MM.1S (cell line): Measurements from ENCODE around the gene GEMIN5.
"Not testable (repeated sequence)": the region's sequence is repeated elsewhere in the genome, so short reads cannot be mapped to it uniquely, and the experiment has no call there.

Experiments used
- DNase-seq: peaks from one replicate; pipeline ENCODE4 v3.0.0-alpha.2; 2015
- H2AFZ ChIP-seq: fragments of 300-600 bp; sonication (generic); 2 replicates; pipeline ENCODE4 v1.6.0; 2016; ENCODE audit warnings: antibody characterized with exemption, low read length
- H3F3A ChIP-seq: fragments of 300-600 bp; sonication (generic); 2 replicates; pipeline ENCODE4 v1.6.1; 2016; ENCODE audit warnings: mild to moderate bottlenecking, antibody characterized with exemption, low read length, moderate library complexity, mixed read lengths; ENCODE audit not compliant: insufficient read depth
- H3K27ac ChIP-seq: fragments of 300-600 bp; sonication (generic); 2 replicates; pipeline ENCODE4 v1.5.1; 2016; ENCODE audit warnings: mild to moderate bottlenecking, low read length
- H3K27me3 ChIP-seq: fragments of 300-600 bp; sonication (generic); replicated peaks from 2 replicates; pipeline ENCODE4 v1.6.0; 2016; ENCODE audit warnings: low read length; ENCODE audit not compliant: insufficient read depth
- H3K36me3 ChIP-seq: fragments of 300-600 bp; sonication (generic); replicated peaks from 2 replicates; pipeline ENCODE4 v1.6.1; 2016; ENCODE audit warnings: mild to moderate bottlenecking, low read length, mixed read lengths; ENCODE audit not compliant: insufficient read depth
- H3K4me1 ChIP-seq: fragments of 300-600 bp; sonication (generic); 2 replicates; pipeline ENCODE4 v1.6.1; 2016; ENCODE audit warnings: low read length, mixed read lengths
- H3K4me2 ChIP-seq: fragments of 300-600 bp; sonication (generic); 2 replicates; pipeline ENCODE4 v1.6.0; 2016; ENCODE audit warnings: low read depth, low read length
- H3K4me3 ChIP-seq: fragments of 300-600 bp; sonication (generic); 2 replicates; pipeline ENCODE4 v1.5.1; 2016; ENCODE audit warnings: low read length, mixed read lengths
- H3K79me2 ChIP-seq: fragments of 300-600 bp; sonication (generic); 2 replicates; pipeline ENCODE4 v1.6.1; 2016; ENCODE audit warnings: mixed run types, low read length, mixed read lengths
- H3K9ac ChIP-seq: fragments of 300-600 bp; sonication (generic); 2 replicates; pipeline ENCODE4 v1.6.1; 2016; ENCODE audit warnings: low read length, mixed read lengths
- H3K9me2 ChIP-seq: fragments of 300-600 bp; sonication (generic); replicated peaks from 2 replicates; pipeline ENCODE4 v1.6.1; 2016; ENCODE audit warnings: mild to moderate bottlenecking, low read length, mixed read lengths; ENCODE audit not compliant: insufficient read depth
- H3K9me3 ChIP-seq: fragments of 300-600 bp; sonication (generic); replicated peaks from 2 replicates; pipeline ENCODE4 v1.6.1; 2016; ENCODE audit warnings: mild to moderate bottlenecking, low read length, mixed read lengths; ENCODE audit not compliant: insufficient read depth
- H4K20me1 ChIP-seq: fragments of 300-600 bp; sonication (generic); 2 replicates; pipeline ENCODE4 v1.6.1; 2016; ENCODE audit warnings: mild to moderate bottlenecking, low read length, moderate library complexity, mixed read lengths; ENCODE audit not compliant: insufficient read depth
- CTCF ChIP-seq: fragments of 300-600 bp; sonication (generic); IDR thresholded peaks from 2 replicates; pipeline ENCODE4 v1.5.1; 2016; ENCODE audit warnings: antibody characterized with exemption, low read length, mixed read lengths
- EZH2 ChIP-seq: fragments of 300-600 bp; sonication (generic); optimal IDR thresholded peaks from 2 replicates; pipeline ENCODE3; 2017; ENCODE audit warnings: low read depth, mild to moderate bottlenecking, antibody characterized with exemption, low read length, mixed read lengths
- EZH2phosphoT487 ChIP-seq: fragments of 300-600 bp; sonication (generic); IDR thresholded peaks from 2 replicates; pipeline ENCODE4 v1.6.1; 2018; ENCODE audit warnings: antibody characterized with exemption, low read length

Gene GEMIN5

DNA sequence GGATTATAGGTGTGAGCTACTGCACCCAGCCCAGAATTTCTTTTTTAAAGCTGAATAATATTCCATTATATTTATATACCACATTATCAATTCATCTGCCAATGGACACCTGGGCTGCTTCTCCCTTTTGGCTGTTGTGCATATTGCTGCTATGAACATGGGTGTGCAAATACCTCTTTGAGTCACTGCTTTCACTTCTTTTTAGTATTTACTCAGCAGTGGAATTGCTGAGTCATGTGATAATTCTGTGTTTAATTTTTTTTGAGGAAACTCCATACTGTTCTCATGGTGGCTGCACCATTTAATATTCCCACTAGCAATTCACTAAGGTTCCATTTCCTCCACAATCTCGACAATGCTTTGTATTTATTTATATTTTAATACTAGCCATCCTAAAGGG lies 39.4 kb upstream of the GEMIN5 start:
- no peaks in the 10 kb centered on the region for H3K27me3 ChIP-seq
- H3K9me2 ChIP-seq = no peaks in the 10 kb centered on the region
- H3K9me3 ChIP-seq = no peaks in the 10 kb centered on the region
- H3K4me2 ChIP-seq = no peak overlapping the region
- TF ChIP-seq EZH2 = no peak
- TF ChIP-seq CTCF = no peak
- no peak for TF ChIP-seq EZH2phosphoT487
- no peaks in the 10 kb centered on the region for H3K4me1 ChIP-seq
- H2AFZ ChIP-seq = no peak overlapping the region
- no peaks in the 10 kb centered on the region for H3K79me2 ChIP-seq
- no peak overlapping the region for H3K27ac ChIP-seq
- no peak for DNase-seq
- H3K9ac ChIP-seq = no peak overlapping the region
- no peaks in the 10 kb centered on the region for H3K36me3 ChIP-seq
- no peaks in the 10 kb centered on the region for H4K20me1 ChIP-seq
- H3F3A ChIP-seq = no peaks in the 10 kb centered on the region
- H3K4me3 ChIP-seq = no peak overlapping the region

GRCh38 chr5:154976082-154976481 lies 38.1 kb upstream of the GEMIN5 start:
- not testable (repeated sequence) for H3K9me2 ChIP-seq, H3K79me2 ChIP-seq, H3K4me2 ChIP-seq, H3K27me3 ChIP-seq, H2AFZ ChIP-seq, DNase-seq, H3K36me3 ChIP-seq, H3K4me3 ChIP-seq, H3F3A ChIP-seq, H3K9me3 ChIP-seq, H3K9ac ChIP-seq, H3K4me1 ChIP-seq, H4K20me1 ChIP-seq, H3K27ac ChIP-seq

GRCh38 chr5:154972476-154973080 lies 34.6 kb upstream of the GEMIN5 start:
- no peak overlapping the region for H3K27ac ChIP-seq
- no peaks in the 10 kb centered on the region for H3K27me3 ChIP-seq
- no peaks in the 10 kb centered on the region for H4K20me1 ChIP-seq
- H3K79me2 ChIP-seq = no peaks in the 10 kb centered on the region
- H3K9ac ChIP-seq = no peak overlapping the region
- H3F3A ChIP-seq = no peaks in the 10 kb centered on the region
- no peaks in the 10 kb centered on the region; the same call in 1 of the 2 replicates for H3K36me3 ChIP-seq
- H3K4me3 ChIP-seq = no peak overlapping the region
- H3K9me2 ChIP-seq = no peaks in the 10 kb centered on the region
- DNase-seq = peak; percentile 32
- no peaks in the 10 kb centered on the region for H3K4me1 ChIP-seq
- H2AFZ ChIP-seq = no peak overlapping the region
- no peaks in the 10 kb centered on the region for H3K9me3 ChIP-seq
- H3K4me2 ChIP-seq = no peak overlapping the region
- TF ChIP-seq CTCF = peak; percentile 56
- no peak for TF ChIP-seq EZH2

DNA sequence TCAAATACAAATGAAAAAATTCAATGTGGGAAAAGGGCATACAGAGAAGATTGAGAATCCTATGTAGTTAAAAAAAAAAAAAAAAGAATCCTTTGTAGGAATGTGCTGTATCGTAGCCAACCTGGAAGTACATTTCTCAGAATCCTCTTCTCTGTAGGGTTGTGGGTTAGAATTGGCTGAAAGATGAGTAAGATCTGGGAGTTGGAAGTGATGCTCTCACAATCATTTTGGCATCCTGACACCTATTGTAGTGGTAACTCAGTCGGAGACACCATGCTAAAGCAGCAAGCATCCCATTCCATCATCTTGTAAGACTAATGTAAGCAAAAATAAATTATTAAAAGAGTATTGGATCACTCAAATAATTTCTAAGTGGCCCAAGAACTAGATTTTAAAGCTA lies 33.5 kb upstream of the GEMIN5 start:
- Histone ChIP-seq H3K4me3 (no peak overlapping the region), H3K9ac (no peak overlapping the region), H3K4me1 (no peaks in the 10 kb centered on the region), H3F3A (no peaks in the 10 kb centered on the region), H3K4me2 (no peak overlapping the region), H3K27me3 (no peaks in the 10 kb centered on the region), H3K36me3 (no peaks in the 10 kb centered on the region; the same call in 1 of the 2 replicates), H3K79me2 (no peaks in the 10 kb centered on the region), H3K9me3 (no peaks in the 10 kb centered on the region), H2AFZ (no peak overlapping the region), H4K20me1 (no peaks in the 10 kb centered on the region), H3K27ac (no peak overlapping the region), H3K9me2 (no peaks in the 10 kb centered on the region)
- TF ChIP-seq EZH2phosphoT487 (no peak), CTCF (no peak), EZH2 (no peak)
- no peak for DNase-seq
